ENCODE data around the gene HNRNPCL1. TPM values are rescaled to one million over a fixed set of nuclear protein-coding genes. Genes with fewer than 3 reads are reported as not detected.

HNRNPCL1 gene
- total and polyA plus RNA-seq, 2 of the 8 experiments (the other 6 are each of a cell fraction or from before 2014, with no cell fraction given) = not detected

DNA sequence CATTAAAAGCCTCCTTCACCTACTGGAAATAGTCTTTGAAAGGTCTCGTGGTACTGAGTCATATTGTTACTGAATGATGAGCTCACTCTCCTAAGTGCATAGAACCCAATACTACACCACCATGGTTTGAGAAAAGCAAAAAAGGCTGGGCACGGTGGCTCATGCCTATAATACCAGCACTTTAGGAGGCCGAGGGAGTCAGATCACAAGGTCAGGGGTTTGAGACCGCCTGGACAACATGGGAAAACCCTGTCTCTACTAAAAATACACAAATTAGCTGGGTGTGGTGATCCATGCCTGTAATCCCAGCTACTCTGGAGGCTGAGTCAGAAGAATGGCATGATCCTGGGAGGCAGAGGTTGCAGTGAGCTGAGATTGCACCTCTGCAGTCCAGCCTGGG lies 3.3 kb upstream of the HNRNPCL1 start:
- Histone ChIP-seq H3K4me3 (ENCODE audit: extremely low read depth in 1 of 4, insufficient read depth in 2 of 4, low read depth in 3 of 4, low read length in 4 of 4) (no peak overlapping the region), H2AFZ (ENCODE audit: low read length) (no peak overlapping the region), H3K79me1 (ENCODE audit: low read depth, low read length) (no peaks in the 10 kb centered on the region), H4K20me1 (replicated peaks in 1 of 2; ENCODE audit: control insufficient read depth in 1 of 2, insufficient read depth in 2 of 2, low read length in 2 of 2) (no peaks in the 10 kb centered on the region), H3K27ac (ENCODE audit: low read depth, low read length) (no peak overlapping the region), H2BK5ac (ENCODE audit: low read depth, low read length) (no peak overlapping the region), H3K4me2 (ENCODE audit: insufficient read depth in 1 of 2, low read depth in 2 of 2, low read length in 2 of 2) (no peak overlapping the region), H3K23ac (ENCODE audit: insufficient read length) (no peak overlapping the region), H3K9me3 (ENCODE audit: insufficient read depth in 2 of 2, low read depth in 1 of 2, low read length in 1 of 2) (peaks cover 16 to 59% of the 10 kb centered on the region in 2 experiments; a peak in 3 of 4 replicates), H3K9ac (replicated peaks in 1 of 4; ENCODE audit: extremely low read depth in 1 of 4, low read depth in 3 of 4, low read length in 3 of 4) (no peak overlapping the region), H3K79me2 (ENCODE audit: control insufficient read depth in 1 of 2, insufficient read depth in 2 of 2, low read length in 2 of 2) (no peaks in the 10 kb centered on the region), H4K5ac (ENCODE audit: insufficient read length, low read depth, low read length) (no peak overlapping the region), H2AK5ac (ENCODE audit: low read depth, low read length) (no peak overlapping the region), H3K56ac (replicated peaks; ENCODE audit: insufficient read length, low read depth, low read length) (no peak overlapping the region), H4K8ac (ENCODE audit: extremely low read depth, insufficient read depth, low read length) (no peak overlapping the region), H3K18ac (ENCODE audit: extremely low read depth, low read length) (no peak overlapping the region), H3K27me3 (replicated peaks in 1 of 4; ENCODE audit: control insufficient read depth in 3 of 4, extremely low read depth in 1 of 4, insufficient read depth in 3 of 4, low read length in 3 of 4) (no peaks in the 10 kb centered on the region), H3K14ac (ENCODE audit: insufficient read length) (no peak overlapping the region), H3K36me3 (ENCODE audit: control insufficient read depth in 2 of 4, insufficient read depth in 4 of 4, low read length in 3 of 4) (no peaks in the 10 kb centered on the region; a peak in 1 of 8 replicates), H2BK15ac (ENCODE audit: low read length) (no peak overlapping the region), H4K91ac (replicated peaks; ENCODE audit: insufficient read length, low read length) (no peak overlapping the region), H2BK120ac (replicated peaks; ENCODE audit: low read depth, low read length) (no peak overlapping the region), H3K4me1 (replicated peaks in 1 of 4; ENCODE audit: control insufficient read depth in 3 of 4, insufficient read depth in 4 of 4, low read length in 3 of 4) (no peaks in the 10 kb centered on the region), H2BK12ac (ENCODE audit: low read depth, low read length) (no peak overlapping the region), H3K4ac (replicated peaks; ENCODE audit: insufficient read length, low read depth, low read length) (no peak overlapping the region), H2BK20ac (ENCODE audit: low read length) (no peak overlapping the region), H3K23me2 (ENCODE audit: low read depth, low read length) (no peaks in the 10 kb centered on the region)
- ChIA-PET POLR2A (ENCODE audit: partially characterized antibody) (no interaction called here), CTCF (ENCODE audit: partially characterized antibody) (interaction anchor here (0.8 kb wide), 1 partner anchor 623 kb away, joined by 3 read pairs; no protein-coding TSS in a partner anchor)
- FAIRE-seq = no peak
- 64% methylated on average over 4 of the region's 4 CpGs; no CpG with 5 or more reads in 1 of the 2 experiments for WGBS, 2 experiments (ENCODE audit: extremely low coverage in 1 of 2, insufficient coverage in 1 of 2, insufficient read length in 1 of 2, insufficient replicate concordance in 2 of 2, low coverage in 1 of 2, low lambda C conversion rate in 2 of 2, missing lambda C conversion rate in 1 of 2)
- no peak for DNase-seq (ENCODE audit: low read depth in 1 of 2, low spot score in 2 of 2)
- TF ChIP-seq CHD2 (IDR thresholded peaks at IDR 0.05; ENCODE audit: low read length) (no peak), CBX8 (IDR thresholded peaks at IDR 0.05; ENCODE audit: borderline replicate concordance, low read depth, low read length) (no peak), BACH1 (IDR thresholded peaks at IDR 0.05; ENCODE audit: low read length) (no peak), BRCA1 (IDR thresholded peaks at IDR 0.05; ENCODE audit: low read depth, low read length) (no peak), ASH2L (IDR thresholded peaks at IDR 0.05; ENCODE audit: low read length) (no peak), CTBP2 (IDR thresholded peaks at IDR 0.05; ENCODE audit: borderline replicate concordance, insufficient read depth, insufficient read length, low read length) (no peak), EGR1 (IDR thresholded peaks at IDR 0.05; ENCODE audit: borderline replicate concordance, low read depth, low read length) (no peak), TBP (IDR thresholded peaks at IDR 0.05; ENCODE audit: low read depth, low read length) (no peak), HDAC6 (IDR thresholded peaks at IDR 0.05; ENCODE audit: low read depth, low read length) (no peak)

Measured in H1 (cell line).